HepG2 (cell line): ENCODE measurements around the gene ENHO. TPM values are rescaled to one million over a fixed set of nuclear protein-coding genes. Genes with fewer than 3 reads are reported as not detected.

Experiments
- ATAC-seq: fragments of 200-7000 bp; cut with Tn5 transposase; 3 replicates; pipeline ENCODE4 v1.9.1; 2020; ENCODE audit warnings: mild to moderate bottlenecking, moderate library complexity
- BruUV-seq: library from RNA; stranded (reverse); fragments of 400-500 nt; replicated peaks from 2 replicates; lab custom pipeline; 2021; lab: Mats Ljungman, UMichigan
- CTCF ChIA-PET: fragments of 300-600 bp; formaldehyde crosslinking; extraction: SDS; loops from one replicate; lab custom pipeline; 2021; ENCODE audit warnings: low total read pairs, inconsistent platforms, low intra/inter-chr PET ratio; lab: Yijun Ruan, JAX
- POLR2A ChIA-PET: fragments of 350-600 bp; sonication (Branson Sonifier 250); formaldehyde crosslinking; loops from one replicate; lab custom pipeline; 2020; ENCODE audit warnings: antibody characterized with exemption, inconsistent platforms; lab: Yijun Ruan, JAX
- DNase-seq: peaks from one replicate; pipeline ENCODE4 v3.0.0-alpha.2; 2015; ENCODE audit warnings: low spot score
- FAIRE-seq: peaks from 3 replicates; lab custom pipeline; 2011; peaks lifted over from hg19 to GRCh38; lab: Jason Lieb, UNC
- H2AFZ ChIP-seq: one replicate; pipeline ENCODE4 v1.6.1; 2011; ENCODE audit warnings: low read length, inconsistent platforms
- H3K27ac ChIP-seq: fragments of 300-600 bp; 3 replicates; pipeline ENCODE4 v1.8.0; 2011; ENCODE audit warnings: mixed run types, mild to moderate bottlenecking, mixed read lengths, low read length, inconsistent platforms; ENCODE audit not compliant: insufficient read depth; ENCODE audit errors: extremely low read length
- H3K27me3 ChIP-seq, 2 experiments: fragments of 200-600 bp in 1 of 2; 2 replicates in 1 of 2; 3 replicates in 1 of 2; pipeline versions ENCODE4 v1.6.0 to v1.8.0; 2011; ENCODE audit warnings: low read length in 2 of 2, mild to moderate bottlenecking in 2 of 2, moderate library complexity in 2 of 2, inconsistent platforms in 1 of 2; ENCODE audit not compliant: insufficient read depth in 2 of 2, control insufficient read depth in 1 of 2
- H3K36me3 ChIP-seq, 2 experiments: fragments of 200-600 bp in 1 of 2; replicated peaks in 1 of 2; 2 replicates in 1 of 2; 3 replicates in 1 of 2; pipeline versions ENCODE4 v1.5.1 to v1.8.0; 2011; ENCODE audit warnings: low read length in 2 of 2, inconsistent platforms in 1 of 2; ENCODE audit not compliant: insufficient read depth in 2 of 2, control insufficient read depth in 1 of 2
- H3K4me1 ChIP-seq: 2 replicates; pipeline ENCODE4 v1.5.1; 2012; ENCODE audit warnings: low read length, inconsistent platforms; ENCODE audit not compliant: insufficient read depth
- H3K4me2 ChIP-seq: 2 replicates; pipeline ENCODE4 v1.6.0; 2011; ENCODE audit warnings: low read depth, low read length, inconsistent platforms
- H3K4me3 ChIP-seq, 3 experiments: fragments of 200-600 bp in 1 of 3; sonication (generic), shearing (Covaris generic) in 1 of 3; replicated peaks in 1 of 3; 2 replicates each; pipeline ENCODE4 v1.5.1; 2011 to 2016; ENCODE audit warnings: low read length in 3 of 3, inconsistent platforms in 2 of 3, low read depth in 2 of 3, mild to moderate bottlenecking in 2 of 3, control low read depth in 1 of 3, mixed read lengths in 1 of 3; ENCODE audit not compliant: insufficient read depth in 1 of 3
- H3K79me2 ChIP-seq: one replicate; pipeline ENCODE4 v1.6.1; 2011; ENCODE audit warnings: low read length, inconsistent platforms; ENCODE audit not compliant: insufficient read depth
- H3K9ac ChIP-seq: 2 replicates; pipeline ENCODE4 v1.6.0; 2011; ENCODE audit warnings: mild to moderate bottlenecking, low read depth, low read length, inconsistent platforms; ENCODE audit not compliant: insufficient read depth
- H3K9me3 ChIP-seq: 2 replicates; pipeline ENCODE4 v1.5.1; 2012; ENCODE audit warnings: mild to moderate bottlenecking, low read length
- H4K20me1 ChIP-seq: 2 replicates; pipeline ENCODE4 v1.6.0; 2011; ENCODE audit warnings: inconsistent platforms, mild to moderate bottlenecking, low read length, moderate library complexity; ENCODE audit not compliant: insufficient read depth
- KLF9 ChIP-seq: IDR thresholded peaks from 2 replicates; pipeline ENCODE4 v1.6.1; 2016; ENCODE audit warnings: low read depth
- MED13 ChIP-seq: sonication (generic); formaldehyde crosslinking; IDR thresholded peaks from 2 replicates; pipeline ENCODE4 v1.5.0; 2020; ENCODE audit warnings: missing genetic modification reagents
- PAF1 ChIP-seq: IDR thresholded peaks from 2 replicates; pipeline ENCODE4 v1.6.1; 2016; ENCODE audit warnings: missing genetic modification reagents, missing compliant biosample characterization
- SAFB2 ChIP-seq: sonication (generic); formaldehyde crosslinking; IDR thresholded peaks from 2 replicates; pipeline ENCODE4 v1.5.1; 2020; ENCODE audit warnings: missing genetic modification reagents, low read depth, mild to moderate bottlenecking, borderline replicate concordance
- ZMYM3 ChIP-seq: sonication (generic); formaldehyde crosslinking; IDR thresholded peaks from 2 replicates; pipeline ENCODE4 v1.5.1; 2020; ENCODE audit warnings: mild to moderate bottlenecking, missing genetic modification reagents
- ZNF17 ChIP-seq: sonication (generic); formaldehyde crosslinking; IDR thresholded peaks from 2 replicates; pipeline ENCODE4 v1.5.0; 2020; ENCODE audit warnings: mild to moderate bottlenecking, missing genetic modification reagents
- ZNF274 ChIP-seq: sonication (generic); formaldehyde crosslinking; IDR thresholded peaks from 2 replicates; pipeline ENCODE4 v1.5.1; 2020; ENCODE audit warnings: mild to moderate bottlenecking, missing genetic modification reagents
- ZNF354B ChIP-seq: sonication (generic); formaldehyde crosslinking; IDR thresholded peaks from 2 replicates; pipeline ENCODE4 v1.8.0; 2022; ENCODE audit warnings: mild to moderate bottlenecking, missing genetic modification reagents
- ZNF674 ChIP-seq: sonication (generic); formaldehyde crosslinking; IDR thresholded peaks from 2 replicates; pipeline ENCODE4 v1.5.0; 2020; ENCODE audit warnings: low read depth, mild to moderate bottlenecking, missing genetic modification reagents
- WGBS: methylation state at CpG from one replicate; pipeline ENCODE4 v1.1.6; 2017; ENCODE audit warnings: low lambda C conversion rate; 5-methylcytosine and 5-hydroxymethylcytosine counted together
- in situ Hi-C: cut with HindIII; loops from 2 replicates; pipeline ENCODE4 v1.10.0; 2017; ENCODE audit warnings: low pct_unique_long_range_greater_than_20kb; ENCODE audit not compliant: extremely low pct_ligation_motif_present
- intact Hi-C: fragments of 100-400 bp; cut with micrococcal nuclease; formaldehyde crosslinking; loops from one replicate; pipeline ENCODE4 v1.10.0; 2022; ENCODE audit not compliant: unreplicated experiment
- polyA plus RNA-seq, 8 experiments: library from polyadenylated mRNA; depleted of rRNA in 3 of 8; stranded (reverse) in 7 of 8; unstranded in 1 of 8; fragments of >200 nt; fragmentation: Illumina TruSeq in 4 of 8; extraction: Trizol in 4 of 8; gene quantifications; 2 replicates each; pipeline versions ENCODE4 v1.2.1 to v1.2.3, GENCODE V29; 2011 to 2016; ENCODE audit warnings: low read depth in 4 of 8, missing spikeins in 1 of 8, mixed read lengths in 1 of 8; ENCODE audit not compliant: insufficient read depth in 1 of 8
- total RNA-seq, 5 experiments: library from RNA; depleted of rRNA; stranded (reverse); fragments of >200 nt; fragmentation: Illumina TruSeq; extraction: Trizol; gene quantifications; 2 replicates each; pipeline ENCODE4 v1.2.3, GENCODE V29; 2016; ENCODE audit warnings: low read depth in 1 of 5
- TF ChIP-seq, protein P1 (sequence below): sonication (generic); formaldehyde crosslinking; IDR thresholded peaks from 2 replicates; pipeline ENCODE4 v1.4.0; 2020; ENCODE audit warnings: mild to moderate bottlenecking, missing genetic modification reagents
- TF ChIP-seq, protein P2 (sequence below): sonication (generic); formaldehyde crosslinking; IDR thresholded peaks from 2 replicates; pipeline ENCODE4 v1.8.1; 2023; ENCODE audit warnings: mild to moderate bottlenecking, missing genetic modification reagents, borderline replicate concordance
- TF ChIP-seq, protein P3 (sequence below): sonication (generic); formaldehyde crosslinking; conservative IDR thresholded peaks from 2 replicates; pipeline ENCODE4 v1.8.1; 2023; ENCODE audit warnings: missing genetic modification reagents
- TF ChIP-seq, protein P4 (sequence below): sonication (generic); formaldehyde crosslinking; conservative IDR thresholded peaks from 2 replicates; pipeline ENCODE4 v1.4.0; 2020; ENCODE audit warnings: missing genetic modification reagents

The ENHO gene
- total and polyA plus RNA-seq, 2 of the 13 experiments (the other 11 are each of a cell fraction or from before 2014, with no cell fraction given): 0.08 to 0.60 TPM

DNA sequence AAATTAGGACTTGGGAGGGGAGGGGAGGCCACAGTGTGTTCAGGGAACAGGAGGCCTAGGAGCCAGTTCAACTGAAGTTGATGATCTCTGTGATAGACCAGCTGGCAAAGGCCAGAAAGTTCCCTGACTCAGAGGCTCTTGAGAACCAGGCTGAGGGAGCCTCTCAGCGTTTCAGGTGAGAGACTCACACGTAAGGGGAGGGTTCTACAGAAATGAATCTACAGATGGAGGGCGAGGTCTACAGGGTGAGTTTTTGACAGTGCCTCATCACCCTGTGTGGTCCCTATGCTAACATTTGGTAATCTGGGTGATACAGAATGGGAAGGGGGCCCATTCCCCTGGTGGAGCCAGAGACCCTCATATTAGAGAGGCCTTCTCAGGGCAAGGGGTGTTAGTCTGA lies 32.0 kb downstream of the ENHO start:
- no peak overlapping the region for H3K27ac ChIP-seq
- H3K4me3 ChIP-seq: no peak overlapping the region
- ChIA-PET CTCF (no interaction called here), POLR2A (no interaction called here)
- in situ Hi-C loops: no loop called here
- intact Hi-C loops: no loop called here
- no TSS peak for BruUV-seq
- no peak overlapping the region for H2AFZ ChIP-seq
- H3K27me3 ChIP-seq: peaks cover 0 to 7% of the 10 kb centered on the region in 2 experiments; a peak in 1 of 5 replicates
- TF ChIP-seq, protein P1, sequence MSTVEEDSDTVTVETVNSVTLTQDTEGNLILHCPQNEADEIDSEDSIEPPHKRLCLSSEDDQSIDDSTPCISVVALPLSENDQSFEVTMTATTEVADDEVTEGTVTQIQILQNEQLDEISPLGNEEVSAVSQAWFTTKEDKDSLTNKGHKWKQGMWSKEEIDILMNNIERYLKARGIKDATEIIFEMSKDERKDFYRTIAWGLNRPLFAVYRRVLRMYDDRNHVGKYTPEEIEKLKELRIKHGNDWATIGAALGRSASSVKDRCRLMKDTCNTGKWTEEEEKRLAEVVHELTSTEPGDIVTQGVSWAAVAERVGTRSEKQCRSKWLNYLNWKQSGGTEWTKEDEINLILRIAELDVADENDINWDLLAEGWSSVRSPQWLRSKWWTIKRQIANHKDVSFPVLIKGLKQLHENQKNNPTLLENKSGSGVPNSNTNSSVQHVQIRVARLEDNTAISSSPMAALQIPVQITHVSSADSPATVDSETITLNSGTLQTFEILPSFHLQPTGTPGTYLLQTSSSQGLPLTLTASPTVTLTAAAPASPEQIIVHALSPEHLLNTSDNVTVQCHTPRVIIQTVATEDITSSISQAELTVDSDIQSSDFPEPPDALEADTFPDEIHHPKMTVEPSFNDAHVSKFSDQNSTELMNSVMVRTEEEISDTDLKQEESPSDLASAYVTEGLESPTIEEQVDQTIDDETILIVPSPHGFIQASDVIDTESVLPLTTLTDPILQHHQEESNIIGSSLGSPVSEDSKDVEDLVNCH (CRISPR knock-in tag): no peak
- TF ChIP-seq MED13 (CRISPR knock-in tag): no peak
- TF ChIP-seq, protein P2, sequence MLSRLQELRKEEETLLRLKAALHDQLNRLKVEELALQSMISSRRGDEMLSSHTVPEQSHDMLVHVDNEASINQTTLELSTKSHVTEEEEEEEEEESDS (CRISPR knock-in tag): no peak
- H3K79me2 ChIP-seq: no peaks in the 10 kb centered on the region
- ATAC-seq (no peak), DNase-seq (no peak), FAIRE-seq (no peak)
- WGBS: 4% methylated on average over 3 of the region's 3 CpGs
- H4K20me1 ChIP-seq: no peaks in the 10 kb centered on the region
- no peaks in the 10 kb centered on the region for H3K36me3 ChIP-seq
- no peak overlapping the region for H3K4me2 ChIP-seq
- H3K4me1 ChIP-seq: no peaks in the 10 kb centered on the region
- no peaks in the 10 kb centered on the region for H3K9me3 ChIP-seq
- H3K9ac ChIP-seq: no peak overlapping the region

DNA sequence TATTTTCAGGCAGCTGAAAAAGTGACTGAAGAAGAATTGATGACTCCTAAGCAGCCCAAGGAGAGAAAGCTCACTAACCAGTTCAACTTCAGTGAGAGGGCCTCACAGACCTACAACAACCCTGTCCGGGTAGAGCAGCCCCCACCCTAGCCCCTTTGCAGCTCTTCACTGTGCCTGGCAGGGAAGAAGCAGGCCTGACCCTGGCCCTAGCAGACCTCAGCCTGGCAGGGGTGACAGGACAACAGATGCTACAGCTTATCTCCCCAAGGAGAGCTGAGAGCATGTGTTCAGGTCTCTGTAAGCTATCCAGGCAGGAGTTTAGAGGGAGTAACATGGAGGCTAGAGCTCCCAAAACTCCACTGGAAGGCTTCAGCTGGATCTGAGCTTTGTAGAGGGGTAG lies 32.4 kb downstream of the ENHO start:
- Histone ChIP-seq H3K4me3 (no peak overlapping the region), H4K20me1 (no peaks in the 10 kb centered on the region), H2AFZ (no peak overlapping the region), H3K79me2 (no peaks in the 10 kb centered on the region), H3K36me3 (no peaks in the 10 kb centered on the region), H3K4me1 (no peaks in the 10 kb centered on the region), H3K27ac (no peak overlapping the region), H3K9me3 (no peaks in the 10 kb centered on the region), H3K27me3 (peaks cover 0 to 7% of the 10 kb centered on the region in 2 experiments; a peak in 1 of 5 replicates), H3K4me2 (no peak overlapping the region), H3K9ac (no peak overlapping the region)
- DNase-seq: no peak
- intact Hi-C loops (no loop called here), in situ Hi-C loops (no loop called here)
- ChIA-PET CTCF (no interaction called here), POLR2A (no interaction called here)
- TF ChIP-seq, protein P3, sequence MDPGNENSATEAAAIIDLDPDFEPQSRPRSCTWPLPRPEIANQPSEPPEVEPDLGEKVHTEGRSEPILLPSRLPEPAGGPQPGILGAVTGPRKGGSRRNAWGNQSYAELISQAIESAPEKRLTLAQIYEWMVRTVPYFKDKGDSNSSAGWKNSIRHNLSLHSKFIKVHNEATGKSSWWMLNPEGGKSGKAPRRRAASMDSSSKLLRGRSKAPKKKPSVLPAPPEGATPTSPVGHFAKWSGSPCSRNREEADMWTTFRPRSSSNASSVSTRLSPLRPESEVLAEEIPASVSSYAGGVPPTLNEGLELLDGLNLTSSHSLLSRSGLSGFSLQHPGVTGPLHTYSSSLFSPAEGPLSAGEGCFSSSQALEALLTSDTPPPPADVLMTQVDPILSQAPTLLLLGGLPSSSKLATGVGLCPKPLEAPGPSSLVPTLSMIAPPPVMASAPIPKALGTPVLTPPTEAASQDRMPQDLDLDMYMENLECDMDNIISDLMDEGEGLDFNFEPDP (CRISPR knock-in tag): no peak
- TF ChIP-seq ZNF17 (CRISPR knock-in tag) (no peak), ZNF274 (no peak), ZNF674 (CRISPR knock-in tag) (no peak), KLF9 (CRISPR knock-in tag) (no peak), SAFB2 (CRISPR knock-in tag) (no peak), PAF1 (CRISPR knock-in tag) (no peak), ZNF354B (CRISPR knock-in tag) (no peak), ZMYM3 (CRISPR knock-in tag) (no peak)
- TF ChIP-seq, protein P4, sequence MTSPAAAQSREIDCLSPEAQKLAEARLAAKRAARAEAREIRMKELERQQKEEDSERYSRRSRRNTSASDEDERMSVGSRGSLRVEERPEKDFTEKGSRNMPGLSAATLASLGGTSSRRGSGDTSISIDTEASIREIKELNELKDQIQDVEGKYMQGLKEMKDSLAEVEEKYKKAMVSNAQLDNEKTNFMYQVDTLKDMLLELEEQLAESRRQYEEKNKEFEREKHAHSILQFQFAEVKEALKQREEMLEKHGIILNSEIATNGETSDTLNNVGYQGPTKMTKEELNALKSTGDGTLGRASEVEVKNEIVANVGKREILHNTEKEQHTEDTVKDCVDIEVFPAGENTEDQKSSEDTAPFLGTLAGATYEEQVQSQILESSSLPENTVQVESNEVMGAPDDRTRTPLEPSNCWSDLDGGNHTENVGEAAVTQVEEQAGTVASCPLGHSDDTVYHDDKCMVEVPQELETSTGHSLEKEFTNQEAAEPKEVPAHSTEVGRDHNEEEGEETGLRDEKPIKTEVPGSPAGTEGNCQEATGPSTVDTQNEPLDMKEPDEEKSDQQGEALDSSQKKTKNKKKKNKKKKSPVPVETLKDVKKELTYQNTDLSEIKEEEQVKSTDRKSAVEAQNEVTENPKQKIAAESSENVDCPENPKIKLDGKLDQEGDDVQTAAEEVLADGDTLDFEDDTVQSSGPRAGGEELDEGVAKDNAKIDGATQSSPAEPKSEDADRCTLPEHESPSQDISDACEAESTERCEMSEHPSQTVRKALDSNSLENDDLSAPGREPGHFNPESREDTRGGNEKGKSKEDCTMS (CRISPR knock-in tag): no peak
- no peak for ATAC-seq
- BruUV-seq: no TSS peak
- 0% methylated on average over 1 of the region's 1 CpG for WGBS
- FAIRE-seq: no peak
